GF-D8 (cell line): ENCODE data around the gene DPYSL3.

Source experiments
- DNase-seq: peaks from one replicate; lab custom pipeline; 2025; lab: John Stamatoyannopoulos, UW

DPYSL3 gene

GRCh38 chr5:147472664-147473475, 37.0 kb downstream of the DPYSL3 start:
- DNase-seq = no peak

GRCh38 chr5:147467973-147468508, 41.8 kb downstream of the DPYSL3 start:
- no peak for DNase-seq

GRCh38 chr5:147466360-147466980, 43.4 kb downstream of the DPYSL3 start:
- DNase-seq = no peak

- DNase-seq = no peak
Measured at GRCh38 chr5:147465747-147466146, 44.1 kb downstream of the DPYSL3 start.

- no peak for DNase-seq
Measured at GRCh38 chr5:147464211-147464610, 45.7 kb downstream of the DPYSL3 start.

GRCh38 chr5:147461915-147462314, 48.0 kb downstream of the DPYSL3 start:
- DNase-seq = no peak

- DNase-seq = no peak
Measured at GRCh38 chr5:147460380-147460779, 49.5 kb downstream of the DPYSL3 start.

GRCh38 chr5:147458581-147458980, 51.3 kb downstream of the DPYSL3 start:
- no peak for DNase-seq

- DNase-seq = no peak
Measured at GRCh38 chr5:147455822-147456450, 53.9 kb downstream of the DPYSL3 start.

GRCh38 chr5:147454996-147455677, 54.7 kb downstream of the DPYSL3 start:
- DNase-seq = no peak

- DNase-seq = no peak
Measured at GRCh38 chr5:147453875-147454814, 55.7 kb downstream of the DPYSL3 start.

- DNase-seq = no peak
Measured at GRCh38 chr5:147452165-147452811, 57.6 kb downstream of the DPYSL3 start.

GRCh38 chr5:147451193-147451592, 58.7 kb downstream of the DPYSL3 start:
- DNase-seq = no peak

- no peak for DNase-seq
Measured at GRCh38 chr5:147450606-147451005, 59.3 kb downstream of the DPYSL3 start.

- DNase-seq = no peak
Measured at GRCh38 chr5:147448766-147449165, 61.1 kb downstream of the DPYSL3 start.

GRCh38 chr5:147446523-147446922, 63.3 kb downstream of the DPYSL3 start:
- no peak for DNase-seq

GRCh38 chr5:147445917-147446316, 64.0 kb downstream of the DPYSL3 start:
- no peak for DNase-seq

- DNase-seq = no peak
Measured at GRCh38 chr5:147445090-147445489, 64.8 kb downstream of the DPYSL3 start.

GRCh38 chr5:147442224-147442623, 67.6 kb downstream of the DPYSL3 start:
- DNase-seq = no peak

GRCh38 chr5:147441191-147441695, 68.6 kb downstream of the DPYSL3 start:
- no peak for DNase-seq
